Activated CD4-positive, CD25-positive, alpha-beta regulatory T cell treated with anti-CD3 and anti-CD28 coated beads, Interleukin-2, amount 50 U/mL, for 16 hours (primary cell): ENCODE measurements around the gene AKAP10.
"Not testable (repeated sequence)": the region's sequence is repeated elsewhere in the genome, so short reads cannot be mapped to it uniquely, and the experiment has no call there.

Source experiments
- DNase-seq: peaks from one replicate; pipeline ENCODE4 v3.0.0-alpha.2; 2020; ENCODE audit warnings: low read depth, low spot score

The AKAP10 gene

GRCh38 chr17:19977293-19978208 lies at the start of gene AKAP10:
TSS of gene AKAP10 (minus strand) at chr17:19977828. CDS start at chr17:19977679, 149 bp downstream.
- peak; percentile 86 for DNase-seq

GRCh38 chr17:20026960-20027359 lies 49.3 kb upstream of the AKAP10 start:
- no peak for DNase-seq

GRCh38 chr17:20022701-20023100 lies 45.1 kb upstream of the AKAP10 start:
- no peak for DNase-seq

- DNase-seq: not testable (repeated sequence)
These were observed 38.9 kb upstream of the AKAP10 start for GRCh38 chr17:20016475-20016992.

DNA sequence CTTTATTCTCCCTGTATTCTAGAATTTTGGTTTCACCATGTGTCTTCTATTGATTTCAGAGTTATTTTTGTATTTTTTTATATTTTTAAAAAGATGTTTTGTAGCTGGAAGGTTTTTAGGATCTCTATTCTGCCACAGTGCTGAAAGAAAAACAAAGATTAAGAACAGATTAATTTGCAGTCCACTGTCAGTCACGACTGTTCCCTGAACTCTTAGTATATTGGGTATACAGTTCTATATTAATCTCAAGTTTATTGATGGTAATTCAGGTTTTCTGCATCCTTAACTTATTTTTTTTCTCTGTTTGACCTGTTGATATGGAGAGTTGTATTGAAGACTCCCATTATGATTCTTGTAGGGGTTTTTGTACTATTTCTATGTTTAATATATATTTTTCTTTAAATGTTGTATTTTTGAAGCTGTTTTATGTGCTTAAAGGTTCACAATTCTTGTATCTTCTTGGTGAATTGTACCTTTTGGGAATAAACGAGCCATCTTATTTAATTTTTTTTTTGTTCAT lies 34.4 kb upstream of the AKAP10 start:
- no peak for DNase-seq

DNA sequence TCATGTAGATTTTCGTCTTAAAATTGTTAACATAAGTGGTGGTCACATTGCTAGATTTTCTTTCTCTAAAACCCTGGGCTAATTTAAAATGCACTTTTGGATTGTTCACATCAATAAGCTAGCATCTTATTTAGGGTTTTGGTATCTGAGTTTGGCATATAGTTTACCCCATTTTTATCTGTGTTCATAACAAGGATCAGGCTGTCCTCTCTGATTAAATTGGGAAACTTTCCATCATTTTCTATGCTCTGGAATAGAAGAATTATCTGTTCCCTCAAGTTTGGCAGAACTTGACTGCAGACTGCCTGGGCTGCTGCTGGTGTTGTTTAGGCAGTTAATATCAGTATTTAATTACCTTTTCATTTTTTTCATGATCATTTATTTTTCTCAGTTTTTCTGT lies 33.3 kb upstream of the AKAP10 start:
- DNase-seq: no peak

GRCh38 chr17:20010099-20010863 lies 32.7 kb upstream of the AKAP10 start:
- DNase-seq: no peak

- peak; percentile 72 for DNase-seq
These were observed 31.9 kb upstream of the AKAP10 start, which contains the start of gene SPECC1 for GRCh38 chr17:20009302-20010098. TSS of gene SPECC1 (plus strand) at chr17:20009359. CDS start at chr17:20096652, 87,293 bp downstream.

DNA sequence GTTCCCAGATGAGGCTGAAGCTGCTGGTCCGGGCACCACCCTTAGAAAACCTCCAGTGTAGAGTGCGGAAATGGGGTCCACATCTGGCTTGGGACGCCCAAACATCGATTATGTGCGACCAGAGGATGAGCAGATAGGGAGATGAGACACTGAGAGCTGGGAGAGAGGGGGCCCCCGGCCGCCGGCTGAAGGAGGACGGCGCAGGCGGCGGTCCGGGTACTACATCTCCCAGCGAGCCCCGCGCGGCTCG lies 31.3 kb upstream of the AKAP10 start:
- no peak for DNase-seq

DNA sequence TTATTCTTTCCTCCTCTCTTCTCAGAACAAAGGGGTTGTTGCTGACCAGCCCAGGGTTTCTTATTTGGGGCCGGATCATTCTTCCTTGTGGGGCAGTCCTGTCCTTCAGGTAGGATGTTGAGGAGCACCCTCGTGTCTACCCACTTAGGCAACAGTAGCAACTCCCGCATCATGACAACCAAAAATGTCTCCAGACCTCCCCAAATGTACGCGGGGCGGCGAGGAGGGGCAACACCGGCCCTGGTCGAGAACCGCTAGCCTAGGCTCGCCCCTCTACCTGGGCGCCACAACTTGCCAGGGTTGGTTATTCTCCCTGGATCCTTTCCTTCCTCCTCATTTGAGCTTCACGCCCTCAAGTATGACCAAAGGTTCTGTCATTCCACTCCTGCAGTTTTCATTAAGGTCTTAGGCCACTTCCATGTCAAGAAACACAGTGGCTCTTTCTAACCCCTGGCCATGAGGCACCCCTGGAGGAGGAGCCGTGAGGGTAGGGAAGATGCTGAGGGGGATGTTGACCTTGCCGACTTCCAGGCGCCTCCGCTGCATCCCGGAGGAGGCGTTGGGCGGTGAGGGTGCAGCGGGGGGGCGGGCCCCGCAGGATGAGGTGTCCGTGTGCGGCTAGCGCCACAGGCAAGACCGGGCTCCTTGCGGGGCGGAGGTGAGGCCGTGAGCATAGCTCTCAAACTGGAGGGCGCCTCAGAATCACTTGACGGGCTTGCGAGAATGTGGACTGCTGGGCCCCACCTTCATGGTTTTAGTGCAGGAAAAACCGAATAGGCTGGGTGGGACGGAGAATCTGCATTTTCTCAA lies 30.8 kb upstream of the AKAP10 start:
- DNase-seq: no peak

GRCh38 chr17:19996502-19996901 lies 18.9 kb upstream of the AKAP10 start:
- DNase-seq: no peak

GRCh38 chr17:19996086-19996485 lies 18.5 kb upstream of the AKAP10 start:
- no peak for DNase-seq

- DNase-seq: peak; percentile 51
These were observed 15.4 kb upstream of the AKAP10 start for GRCh38 chr17:19992803-19993713.

- DNase-seq: no peak
These were observed 13.7 kb upstream of the AKAP10 start for GRCh38 chr17:19991252-19991885.

- no peak for DNase-seq
These were observed 10.3 kb upstream of the AKAP10 start for GRCh38 chr17:19987897-19988296.

- DNase-seq: no peak
These were observed 9.6 kb upstream of the AKAP10 start for GRCh38 chr17:19986941-19987861.

DNA sequence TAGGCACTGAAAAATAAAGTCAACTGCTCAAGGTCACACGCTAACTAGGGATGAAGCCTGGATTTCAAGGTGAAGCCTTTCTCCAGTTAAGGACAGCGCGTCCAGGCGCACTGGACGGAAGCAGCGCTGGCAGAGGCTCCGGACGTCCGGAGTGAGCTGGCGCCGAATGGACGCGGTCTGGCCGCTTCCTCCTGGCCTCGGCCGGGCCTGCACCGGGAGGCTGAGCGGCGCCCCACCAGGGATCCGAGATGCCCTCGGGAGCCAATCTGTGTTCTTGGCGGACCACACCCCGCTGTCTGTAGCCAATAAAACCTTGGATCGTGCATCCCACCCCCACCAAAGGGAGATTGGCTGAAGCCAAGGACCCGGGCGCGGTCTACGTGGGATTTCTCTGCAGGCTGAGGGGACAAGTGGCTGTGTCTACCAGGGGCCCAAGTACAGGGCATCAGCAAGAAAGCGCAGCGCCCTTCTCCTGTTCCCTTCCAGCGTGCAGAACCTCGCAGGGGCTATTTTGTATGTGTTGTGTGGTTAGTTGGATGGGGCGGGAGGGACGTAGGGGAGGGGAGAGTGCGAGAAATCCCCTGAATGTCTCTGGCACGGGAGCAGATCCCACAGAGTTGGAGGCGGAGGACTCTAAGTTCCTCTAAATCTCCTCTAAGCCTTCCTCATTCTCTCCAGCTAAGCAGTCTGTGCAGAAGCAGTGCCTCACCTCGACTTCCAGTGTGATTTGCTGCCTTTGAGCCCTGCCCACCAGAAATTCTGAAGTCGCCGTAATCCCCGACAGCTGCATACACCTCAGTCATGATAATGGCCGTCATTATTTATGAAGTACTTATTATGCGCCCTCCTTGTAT lies 2.5 kb upstream of the AKAP10 start:
- no peak for DNase-seq
